Measurements from ENCODE around the gene P4HA2.

DNA sequence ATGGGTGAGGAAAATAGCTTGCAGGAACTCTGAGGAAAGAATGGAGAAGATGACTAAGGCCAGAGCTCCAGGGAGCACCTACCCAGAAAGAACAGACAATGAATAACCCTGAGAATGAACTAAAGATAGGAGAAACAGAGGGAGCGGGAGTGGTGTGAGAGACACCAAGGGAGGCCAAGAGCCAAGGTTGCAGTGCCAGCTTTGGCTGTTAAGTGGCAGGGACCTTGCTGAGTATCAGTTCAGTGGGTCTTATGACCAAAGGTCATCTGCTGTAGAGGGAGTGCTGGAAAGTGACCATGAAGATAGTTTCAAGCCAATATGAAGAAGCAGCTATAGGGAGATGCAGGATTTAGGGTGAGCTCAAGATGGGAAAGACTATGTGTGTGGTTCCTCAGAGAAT, 16.7 kb downstream of the P4HA2 start:
- TF ChIP-seq POLR2AphosphoS5 (IDR thresholded peaks at IDR 0.05) (no peak), POLR2A (IDR thresholded peaks at IDR 0.05) (no peak)
- TF ChIP-seq, protein P1, sequence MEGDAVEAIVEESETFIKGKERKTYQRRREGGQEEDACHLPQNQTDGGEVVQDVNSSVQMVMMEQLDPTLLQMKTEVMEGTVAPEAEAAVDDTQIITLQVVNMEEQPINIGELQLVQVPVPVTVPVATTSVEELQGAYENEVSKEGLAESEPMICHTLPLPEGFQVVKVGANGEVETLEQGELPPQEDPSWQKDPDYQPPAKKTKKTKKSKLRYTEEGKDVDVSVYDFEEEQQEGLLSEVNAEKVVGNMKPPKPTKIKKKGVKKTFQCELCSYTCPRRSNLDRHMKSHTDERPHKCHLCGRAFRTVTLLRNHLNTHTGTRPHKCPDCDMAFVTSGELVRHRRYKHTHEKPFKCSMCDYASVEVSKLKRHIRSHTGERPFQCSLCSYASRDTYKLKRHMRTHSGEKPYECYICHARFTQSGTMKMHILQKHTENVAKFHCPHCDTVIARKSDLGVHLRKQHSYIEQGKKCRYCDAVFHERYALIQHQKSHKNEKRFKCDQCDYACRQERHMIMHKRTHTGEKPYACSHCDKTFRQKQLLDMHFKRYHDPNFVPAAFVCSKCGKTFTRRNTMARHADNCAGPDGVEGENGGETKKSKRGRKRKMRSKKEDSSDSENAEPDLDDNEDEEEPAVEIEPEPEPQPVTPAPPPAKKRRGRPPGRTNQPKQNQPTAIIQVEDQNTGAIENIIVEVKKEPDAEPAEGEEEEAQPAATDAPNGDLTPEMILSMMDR (IDR thresholded peaks at IDR 0.05 in 8 of 11, conservative IDR thresholded peaks at IDR 0.05 in 3 of 11) = no peak
